KMS-11 (cell line): Measurements from ENCODE around the gene DUOXA1.

ENCODE experiments used
- H2AFZ ChIP-seq: fragments of 200-600 bp; sonication (generic); 2 replicates; pipeline ENCODE4 v1.6.1; 2016; ENCODE audit warnings: antibody characterized with exemption, mixed run types, low read depth
- H3K27ac ChIP-seq: fragments of 200-600 bp; sonication (generic); 2 replicates; pipeline ENCODE4 v1.6.1; 2016; ENCODE audit warnings: mild to moderate bottlenecking, mixed run types
- H3K27me3 ChIP-seq: fragments of 200-600 bp; sonication (generic); 2 replicates; pipeline ENCODE4 v1.6.1; 2017; ENCODE audit warnings: mild to moderate bottlenecking, low read depth, mixed run types, moderate library complexity; ENCODE audit not compliant: insufficient read depth
- H3K36me3 ChIP-seq: fragments of 200-600 bp; sonication (generic); 2 replicates; pipeline ENCODE4 v1.6.1; 2017; ENCODE audit warnings: mild to moderate bottlenecking, mixed run types; ENCODE audit not compliant: insufficient read depth
- H3K4me1 ChIP-seq: fragments of 200-600 bp; sonication (generic); 2 replicates; pipeline ENCODE4 v1.6.1; 2016; ENCODE audit warnings: mild to moderate bottlenecking, low read depth, mixed run types; ENCODE audit not compliant: poor library complexity, severe bottlenecking
- H3K4me2 ChIP-seq: fragments of 200-600 bp; sonication (generic); 2 replicates; pipeline ENCODE4 v1.7.0; 2016; ENCODE audit warnings: mild to moderate bottlenecking, mixed run types
- H3K4me3 ChIP-seq: fragments of 200-600 bp; sonication (generic); IDR thresholded peaks from 2 replicates; pipeline ENCODE4 v1.6.1; 2017; ENCODE audit warnings: low read depth, low read length, mixed read lengths; ENCODE audit not compliant: insufficient read depth
- H3K79me2 ChIP-seq: fragments of 200-600 bp; sonication (generic); 2 replicates; pipeline ENCODE4 v1.6.1; 2016; ENCODE audit warnings: low read depth, mixed run types; ENCODE audit not compliant: insufficient read depth
- H3K9ac ChIP-seq: fragments of 200-600 bp; sonication (generic); 2 replicates; pipeline ENCODE4 v1.6.1; 2016; ENCODE audit warnings: mild to moderate bottlenecking, mixed run types
- H4K20me1 ChIP-seq: fragments of 200-600 bp; sonication (generic); 2 replicates; pipeline ENCODE4 v1.6.1; 2016; ENCODE audit warnings: mild to moderate bottlenecking, mixed run types; ENCODE audit not compliant: insufficient read depth
- TF ChIP-seq, protein P1 (sequence below): fragments of 200-600 bp; sonication (generic); conservative IDR thresholded peaks from 2 replicates; pipeline ENCODE4 v1.6.1; 2017; ENCODE audit warnings: low read depth, mild to moderate bottlenecking, antibody characterized with exemption, low read length, moderate library complexity, mixed read lengths

Gene DUOXA1

DNA sequence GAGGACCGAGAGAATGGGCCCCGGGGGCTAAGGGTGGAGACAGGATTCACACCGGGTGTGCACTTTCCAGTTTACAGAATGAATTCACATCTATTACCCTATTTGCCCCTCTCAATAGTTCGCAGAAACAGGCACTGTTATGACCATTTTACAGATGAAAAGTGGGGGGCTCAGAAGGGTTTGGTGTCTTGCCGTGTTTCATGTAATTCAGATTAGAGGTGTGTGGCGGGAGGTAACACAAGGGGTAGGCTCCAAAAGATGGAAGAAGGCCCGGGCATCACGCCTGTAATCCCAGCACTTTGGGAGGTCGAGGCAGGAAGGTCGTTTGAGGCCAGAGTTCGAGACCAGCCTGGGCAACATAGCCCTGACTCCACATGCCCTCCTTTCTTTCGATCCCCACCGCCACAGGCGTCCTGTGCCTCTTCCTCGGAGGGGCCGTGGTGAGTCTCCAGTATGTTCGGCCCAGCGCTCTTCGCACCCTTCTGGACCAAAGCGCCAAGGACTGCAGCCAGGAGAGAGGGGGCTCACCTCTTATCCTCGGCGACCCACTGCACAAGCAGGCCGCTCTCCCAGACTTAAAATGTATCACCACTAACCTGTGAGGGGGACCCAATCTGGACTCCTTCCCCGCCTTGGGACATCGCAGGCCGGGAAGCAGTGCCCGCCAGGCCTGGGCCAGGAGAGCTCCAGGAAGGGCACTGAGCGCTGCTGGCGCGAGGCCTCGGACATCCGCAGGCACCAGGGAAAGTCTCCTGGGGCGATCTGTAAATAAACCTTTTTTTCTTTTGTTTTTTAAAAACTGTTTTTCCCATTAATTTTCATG, 12.2 kb downstream of the DUOXA1 start:
- TF ChIP-seq, protein P1, sequence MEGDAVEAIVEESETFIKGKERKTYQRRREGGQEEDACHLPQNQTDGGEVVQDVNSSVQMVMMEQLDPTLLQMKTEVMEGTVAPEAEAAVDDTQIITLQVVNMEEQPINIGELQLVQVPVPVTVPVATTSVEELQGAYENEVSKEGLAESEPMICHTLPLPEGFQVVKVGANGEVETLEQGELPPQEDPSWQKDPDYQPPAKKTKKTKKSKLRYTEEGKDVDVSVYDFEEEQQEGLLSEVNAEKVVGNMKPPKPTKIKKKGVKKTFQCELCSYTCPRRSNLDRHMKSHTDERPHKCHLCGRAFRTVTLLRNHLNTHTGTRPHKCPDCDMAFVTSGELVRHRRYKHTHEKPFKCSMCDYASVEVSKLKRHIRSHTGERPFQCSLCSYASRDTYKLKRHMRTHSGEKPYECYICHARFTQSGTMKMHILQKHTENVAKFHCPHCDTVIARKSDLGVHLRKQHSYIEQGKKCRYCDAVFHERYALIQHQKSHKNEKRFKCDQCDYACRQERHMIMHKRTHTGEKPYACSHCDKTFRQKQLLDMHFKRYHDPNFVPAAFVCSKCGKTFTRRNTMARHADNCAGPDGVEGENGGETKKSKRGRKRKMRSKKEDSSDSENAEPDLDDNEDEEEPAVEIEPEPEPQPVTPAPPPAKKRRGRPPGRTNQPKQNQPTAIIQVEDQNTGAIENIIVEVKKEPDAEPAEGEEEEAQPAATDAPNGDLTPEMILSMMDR, result no peak
- H2AFZ ChIP-seq, result peak overlapping the region; percentile 66; the same call in 1 of the 2 replicates
- H3K79me2 ChIP-seq, result no peaks in the 10 kb centered on the region
- peaks cover 25% of the 10 kb centered on the region for H3K27me3 ChIP-seq
- no peaks in the 10 kb centered on the region for H3K4me1 ChIP-seq
- no peaks in the 10 kb centered on the region for H4K20me1 ChIP-seq
- H3K9ac ChIP-seq, result no peak overlapping the region
- peak overlapping the region; percentile 39; the same call in 1 of the 2 replicates for H3K4me2 ChIP-seq
- H3K4me3 ChIP-seq, result no peak overlapping the region
- no peak overlapping the region for H3K27ac ChIP-seq
- no peaks in the 10 kb centered on the region for H3K36me3 ChIP-seq

DNA sequence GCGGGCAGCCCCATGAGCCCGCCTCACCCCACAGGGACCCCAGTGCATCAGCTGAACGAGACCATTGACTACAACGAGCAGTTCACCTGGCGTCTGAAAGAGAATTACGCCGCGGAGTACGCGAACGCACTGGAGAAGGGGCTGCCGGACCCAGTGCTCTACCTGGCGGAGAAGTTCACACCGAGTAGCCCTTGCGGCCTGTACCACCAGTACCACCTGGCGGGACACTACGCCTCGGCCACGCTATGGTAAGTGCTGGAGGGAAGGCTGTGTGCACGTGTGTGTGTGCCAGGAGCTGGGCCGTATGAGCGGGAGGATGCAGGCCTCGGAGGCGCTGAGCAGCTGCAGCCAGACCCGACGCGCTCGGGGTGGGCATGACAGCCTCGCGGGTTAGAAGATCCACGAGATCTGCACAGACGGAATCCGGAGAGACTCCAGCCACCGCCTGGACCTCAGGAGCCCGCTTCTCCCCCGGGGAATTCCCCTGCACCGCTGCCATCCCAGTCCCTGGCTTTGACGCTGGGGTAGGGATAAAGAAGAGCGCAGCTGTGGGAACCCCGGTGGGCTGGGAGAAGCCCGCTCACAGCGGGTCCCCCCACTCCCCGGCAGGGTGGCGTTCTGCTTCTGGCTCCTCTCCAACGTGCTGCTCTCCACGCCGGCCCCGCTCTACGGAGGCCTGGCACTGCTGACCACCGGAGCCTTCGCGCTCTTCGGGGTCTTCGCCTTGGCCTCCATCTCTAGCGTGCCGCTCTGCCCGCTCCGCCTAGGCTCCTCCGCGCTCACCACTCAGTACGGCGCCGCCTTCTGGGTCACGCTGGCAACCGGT, 13.0 kb downstream of the DUOXA1 start:
- Histone ChIP-seq H3K4me3 (no peak overlapping the region), H3K27me3 (peaks cover 25% of the 10 kb centered on the region), H3K36me3 (no peaks in the 10 kb centered on the region), H3K27ac (no peak overlapping the region), H3K9ac (no peak overlapping the region), H3K79me2 (no peaks in the 10 kb centered on the region), H4K20me1 (no peaks in the 10 kb centered on the region), H3K4me2 (no peak overlapping the region), H3K4me1 (no peaks in the 10 kb centered on the region), H2AFZ (no peak overlapping the region)
- TF ChIP-seq, protein P1, result no peak

DNA sequence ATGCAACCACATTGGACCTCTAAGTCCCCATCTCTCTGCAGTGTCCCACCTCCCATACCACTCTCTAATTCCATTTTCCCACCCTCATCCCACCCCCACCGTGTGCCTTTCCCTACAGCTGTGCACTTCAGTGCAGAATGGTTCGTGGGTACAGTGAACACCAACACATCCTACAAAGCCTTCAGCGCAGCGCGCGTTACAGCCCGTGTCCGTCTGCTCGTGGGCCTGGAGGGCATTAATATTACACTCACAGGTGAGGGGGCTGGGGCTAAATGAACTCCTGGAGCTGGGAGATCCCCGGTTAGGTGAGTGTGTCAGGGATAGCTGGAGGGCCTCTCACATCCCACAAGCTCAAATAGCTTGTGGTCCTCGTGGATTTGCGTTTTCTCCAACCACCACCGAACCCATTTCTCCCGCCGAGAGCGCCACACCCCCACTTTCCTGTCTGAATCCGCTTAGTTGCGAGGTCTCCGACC, 13.6 kb downstream of the DUOXA1 start:
- Histone ChIP-seq H4K20me1 (no peaks in the 10 kb centered on the region), H3K4me1 (no peaks in the 10 kb centered on the region)
- TF ChIP-seq, protein P1, result no peak

DNA sequence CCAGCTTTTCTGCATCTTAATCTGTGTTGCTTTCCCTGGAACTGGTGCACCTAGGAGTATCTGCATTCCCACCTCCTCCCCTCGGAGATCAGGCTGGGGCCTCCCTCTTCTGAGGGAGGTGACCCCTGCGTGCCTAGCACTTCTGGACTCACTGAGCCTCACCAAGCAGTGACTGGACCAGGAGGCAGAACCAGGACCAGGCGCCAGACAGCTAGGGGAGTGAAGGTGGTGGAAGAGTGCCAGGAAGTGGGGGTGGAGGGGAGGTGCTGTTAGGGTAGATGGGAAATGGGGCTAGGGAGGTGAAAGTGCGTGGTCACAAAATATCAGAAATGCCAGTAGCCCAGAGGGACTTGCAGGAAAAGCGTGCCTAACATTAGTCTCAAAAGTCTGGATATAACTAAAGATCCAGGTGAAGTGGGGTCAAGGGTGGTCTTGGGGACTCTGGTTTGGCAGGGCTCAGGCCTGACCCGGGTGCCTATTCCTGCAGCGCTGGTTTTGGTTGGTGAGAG, 14.3 kb downstream of the DUOXA1 start:
- no peak overlapping the region for H3K27ac ChIP-seq
- peaks cover 25% of the 10 kb centered on the region for H3K27me3 ChIP-seq
- no peak overlapping the region for H2AFZ ChIP-seq
- H3K36me3 ChIP-seq, result no peaks in the 10 kb centered on the region
- H3K4me1 ChIP-seq, result no peaks in the 10 kb centered on the region
- H4K20me1 ChIP-seq, result no peaks in the 10 kb centered on the region
- no peak overlapping the region for H3K4me2 ChIP-seq
- no peaks in the 10 kb centered on the region for H3K79me2 ChIP-seq
- no peak overlapping the region for H3K4me3 ChIP-seq
- TF ChIP-seq, protein P1, result no peak
- H3K9ac ChIP-seq, result no peak overlapping the region

More for the DNA sequence above, 13.6 kb downstream of the DUOXA1 start:
- H3K27ac ChIP-seq, result no peak overlapping the region
- H3K9ac ChIP-seq, result no peak overlapping the region
- H3K4me3 ChIP-seq, result no peak overlapping the region
- peaks cover 25% of the 10 kb centered on the region for H3K27me3 ChIP-seq
- H3K4me2 ChIP-seq, result no peak overlapping the region
- no peak overlapping the region for H2AFZ ChIP-seq
- no peaks in the 10 kb centered on the region for H3K36me3 ChIP-seq
- no peaks in the 10 kb centered on the region for H3K79me2 ChIP-seq
